Astrocyte (in vitro differentiated cells and primary cell): Measurements from ENCODE around the gene NOCT. TPM values are rescaled to one million over a fixed set of nuclear protein-coding genes. Genes with fewer than 3 reads are reported as not detected.

Source experiments
- DNase-seq: peaks from one replicate; pipeline ENCODE4 v3.0.0-alpha.2; 2010; ENCODE audit warnings: low read depth
- FAIRE-seq: peaks from 2 replicates; lab custom pipeline; 2011; peaks lifted over from hg19 to GRCh38; lab: Jason Lieb, UNC
- H2AFZ ChIP-seq: 2 replicates; pipeline ENCODE4 v1.6.0; 2012; ENCODE audit warnings: low read depth, low read length, inconsistent platforms
- H3K27ac ChIP-seq: 2 replicates; pipeline ENCODE4 v1.5.1; 2011; ENCODE audit warnings: low read depth, low read length, inconsistent platforms
- H3K27me3 ChIP-seq: 2 replicates; pipeline ENCODE4 v1.6.0; 2011; ENCODE audit warnings: low read length, inconsistent platforms; ENCODE audit not compliant: insufficient read depth
- H3K36me3 ChIP-seq: 2 replicates; pipeline ENCODE4 v1.5.1; 2011; ENCODE audit warnings: low read length, inconsistent platforms; ENCODE audit not compliant: insufficient read depth
- H3K4me1 ChIP-seq: 2 replicates; pipeline ENCODE4 v1.5.1; 2011; ENCODE audit warnings: low read length, inconsistent platforms; ENCODE audit not compliant: insufficient read depth
- H3K4me2 ChIP-seq: 2 replicates; pipeline ENCODE4 v1.6.0; 2012; ENCODE audit warnings: low read length, inconsistent platforms
- H3K4me3 ChIP-seq: 2 replicates; pipeline ENCODE4 v1.5.1; 2011; ENCODE audit warnings: low read depth, mild to moderate bottlenecking, low read length, inconsistent platforms; ENCODE audit not compliant: insufficient read depth
- H3K79me2 ChIP-seq: 2 replicates; pipeline ENCODE4 v1.6.0; 2012; ENCODE audit warnings: mild to moderate bottlenecking, low read length, inconsistent platforms; ENCODE audit not compliant: insufficient read depth
- H3K9ac ChIP-seq: 2 replicates; pipeline ENCODE4 v1.6.0; 2012; ENCODE audit warnings: mild to moderate bottlenecking, low read length, inconsistent platforms
- H3K9me3 ChIP-seq: 2 replicates; pipeline ENCODE4 v1.5.1; 2012; ENCODE audit warnings: low read depth, mild to moderate bottlenecking, low read length, inconsistent platforms; ENCODE audit not compliant: insufficient read depth
- H4K20me1 ChIP-seq: 2 replicates; pipeline ENCODE4 v1.6.0; 2012; ENCODE audit warnings: low read length, inconsistent platforms; ENCODE audit not compliant: insufficient read depth
- H3K27ac Mint-ChIP-seq: one replicate; pipeline ENCODE4 v1.8.0; 2021; ENCODE audit warnings: mild to moderate bottlenecking, mixed read lengths; ENCODE audit not compliant: unreplicated experiment
- H3K27me3 Mint-ChIP-seq: one replicate; pipeline ENCODE4 v1.8.0; 2021; ENCODE audit warnings: low read depth, mixed read lengths; ENCODE audit not compliant: unreplicated experiment
- H3K36me3 Mint-ChIP-seq: one replicate; pipeline ENCODE4 v1.8.0; 2021; ENCODE audit warnings: low read depth, mixed read lengths; ENCODE audit not compliant: unreplicated experiment
- H3K4me1 Mint-ChIP-seq: one replicate; pipeline ENCODE4 v1.8.0; 2021; ENCODE audit warnings: low read depth, mixed read lengths; ENCODE audit not compliant: unreplicated experiment
- H3K4me3 Mint-ChIP-seq: one replicate; pipeline ENCODE4 v1.8.0; 2021; ENCODE audit warnings: mild to moderate bottlenecking, moderate library complexity, mixed read lengths; ENCODE audit not compliant: unreplicated experiment
- H3K9me3 Mint-ChIP-seq: one replicate; pipeline ENCODE4 v1.8.0; 2021; ENCODE audit warnings: mild to moderate bottlenecking, mixed read lengths; ENCODE audit not compliant: unreplicated experiment
- EZH2 ChIP-seq: IDR thresholded peaks from 2 replicates; pipeline ENCODE4 v1.6.1; 2012; ENCODE audit warnings: mild to moderate bottlenecking, low read length, inconsistent platforms; ENCODE audit not compliant: insufficient read depth
- total RNA-seq: library from RNA; stranded (reverse); gene quantifications from 2 replicates; pipeline ENCODE4 v1.2.1, GENCODE V29; 2021
- TF ChIP-seq, protein P1 (sequence below): IDR thresholded peaks from 2 replicates; pipeline ENCODE4 v1.5.1; 2011; ENCODE audit warnings: low read depth, mild to moderate bottlenecking, inconsistent platforms, low read length, moderate library complexity; ENCODE audit not compliant: insufficient read depth

Gene NOCT
- total RNA-seq, 1 donor from 2014 or later: 73.6 TPM

DNA sequence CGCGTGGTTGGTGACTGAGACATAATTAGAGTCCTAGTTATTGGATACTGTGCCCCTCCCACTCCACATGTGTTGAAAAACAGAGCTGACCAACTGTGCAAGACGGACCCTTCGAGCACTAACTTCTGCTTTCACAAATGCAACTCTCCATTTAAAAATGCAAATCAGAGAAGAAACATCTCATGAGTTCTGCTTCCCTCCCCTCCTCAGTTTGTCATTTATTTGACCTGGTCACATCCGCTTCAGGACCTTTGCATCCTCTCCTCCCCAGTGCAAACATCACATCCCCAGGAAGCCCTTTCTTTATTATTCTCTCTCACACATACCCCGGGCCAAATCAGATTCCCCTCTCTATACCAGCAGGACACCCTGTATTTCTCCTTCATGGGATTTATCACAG is 38.1 kb upstream of the NOCT start:
- H3K4me1 ChIP-seq: no peaks in the 10 kb centered on the region
- H3K4me2 ChIP-seq: no peak overlapping the region
- H3K27ac Mint-ChIP-seq: no peak overlapping the region
- H3K9me3 ChIP-seq: no peaks in the 10 kb centered on the region
- DNase-seq (no peak), FAIRE-seq (no peak)
- H3K79me2 ChIP-seq: no peaks in the 10 kb centered on the region
- no peak overlapping the region for H3K27ac ChIP-seq
- H2AFZ ChIP-seq: no peak overlapping the region
- no peaks in the 10 kb centered on the region for H4K20me1 ChIP-seq
- H3K9ac ChIP-seq: no peak overlapping the region
- H3K36me3 ChIP-seq: no peaks in the 10 kb centered on the region
- no peaks in the 10 kb centered on the region for H3K27me3 ChIP-seq
- H3K4me3 Mint-ChIP-seq: no peak overlapping the region
- no peaks in the 10 kb centered on the region for H3K4me1 Mint-ChIP-seq
- H3K27me3 Mint-ChIP-seq: peaks cover 3% of the 10 kb centered on the region
- H3K36me3 Mint-ChIP-seq: no peaks in the 10 kb centered on the region
- no peaks in the 10 kb centered on the region for H3K9me3 Mint-ChIP-seq
- no peak overlapping the region for H3K4me3 ChIP-seq
- no peak for TF ChIP-seq EZH2
- TF ChIP-seq, protein P1, sequence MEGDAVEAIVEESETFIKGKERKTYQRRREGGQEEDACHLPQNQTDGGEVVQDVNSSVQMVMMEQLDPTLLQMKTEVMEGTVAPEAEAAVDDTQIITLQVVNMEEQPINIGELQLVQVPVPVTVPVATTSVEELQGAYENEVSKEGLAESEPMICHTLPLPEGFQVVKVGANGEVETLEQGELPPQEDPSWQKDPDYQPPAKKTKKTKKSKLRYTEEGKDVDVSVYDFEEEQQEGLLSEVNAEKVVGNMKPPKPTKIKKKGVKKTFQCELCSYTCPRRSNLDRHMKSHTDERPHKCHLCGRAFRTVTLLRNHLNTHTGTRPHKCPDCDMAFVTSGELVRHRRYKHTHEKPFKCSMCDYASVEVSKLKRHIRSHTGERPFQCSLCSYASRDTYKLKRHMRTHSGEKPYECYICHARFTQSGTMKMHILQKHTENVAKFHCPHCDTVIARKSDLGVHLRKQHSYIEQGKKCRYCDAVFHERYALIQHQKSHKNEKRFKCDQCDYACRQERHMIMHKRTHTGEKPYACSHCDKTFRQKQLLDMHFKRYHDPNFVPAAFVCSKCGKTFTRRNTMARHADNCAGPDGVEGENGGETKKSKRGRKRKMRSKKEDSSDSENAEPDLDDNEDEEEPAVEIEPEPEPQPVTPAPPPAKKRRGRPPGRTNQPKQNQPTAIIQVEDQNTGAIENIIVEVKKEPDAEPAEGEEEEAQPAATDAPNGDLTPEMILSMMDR: no peak

DNA sequence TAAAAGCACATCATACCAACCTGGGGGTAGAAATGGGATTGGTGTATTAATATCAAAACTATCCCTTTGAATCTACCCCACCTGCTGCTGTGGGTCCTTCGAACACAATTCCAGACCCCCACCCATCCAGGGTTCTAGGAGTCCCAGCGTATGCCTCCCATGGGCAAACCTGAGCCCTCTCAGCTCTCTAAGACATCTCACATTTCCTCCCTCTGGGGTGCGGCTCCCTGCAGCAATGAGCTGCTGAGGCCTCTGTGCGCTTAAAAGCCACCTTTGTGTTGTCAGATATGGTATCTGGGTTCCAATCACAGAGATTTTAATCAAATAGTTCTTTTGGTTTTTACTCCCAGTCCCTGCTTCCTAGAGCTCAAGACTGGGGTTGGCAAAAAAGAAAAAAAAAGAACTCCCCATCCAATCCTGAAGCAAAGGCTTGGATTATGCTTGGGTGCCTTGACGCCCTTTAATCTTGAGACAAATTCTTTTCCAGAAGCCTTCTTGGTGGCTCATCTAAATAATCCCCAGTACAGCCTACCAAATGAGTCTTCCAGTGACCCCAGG is 37.5 kb upstream of the NOCT start:
- Histone ChIP-seq H3K27ac (no peak overlapping the region), H3K4me3 (no peak overlapping the region), H3K27me3 (no peaks in the 10 kb centered on the region), H3K4me1 (no peaks in the 10 kb centered on the region), H4K20me1 (no peaks in the 10 kb centered on the region), H3K36me3 (no peaks in the 10 kb centered on the region), H3K4me2 (no peak overlapping the region), H3K9me3 (no peaks in the 10 kb centered on the region), H3K79me2 (no peaks in the 10 kb centered on the region), H2AFZ (no peak overlapping the region), H3K9ac (no peak overlapping the region)
- no peak for DNase-seq
- no peaks in the 10 kb centered on the region for H3K4me1 Mint-ChIP-seq
- no peak for TF ChIP-seq EZH2
- TF ChIP-seq, protein P1: no peak
- no peaks in the 10 kb centered on the region for H3K36me3 Mint-ChIP-seq
- peaks cover 3% of the 10 kb centered on the region for H3K27me3 Mint-ChIP-seq
- no peak overlapping the region for H3K27ac Mint-ChIP-seq
- no peak for FAIRE-seq
- no peak overlapping the region for H3K4me3 Mint-ChIP-seq
- H3K9me3 Mint-ChIP-seq: no peaks in the 10 kb centered on the region

DNA sequence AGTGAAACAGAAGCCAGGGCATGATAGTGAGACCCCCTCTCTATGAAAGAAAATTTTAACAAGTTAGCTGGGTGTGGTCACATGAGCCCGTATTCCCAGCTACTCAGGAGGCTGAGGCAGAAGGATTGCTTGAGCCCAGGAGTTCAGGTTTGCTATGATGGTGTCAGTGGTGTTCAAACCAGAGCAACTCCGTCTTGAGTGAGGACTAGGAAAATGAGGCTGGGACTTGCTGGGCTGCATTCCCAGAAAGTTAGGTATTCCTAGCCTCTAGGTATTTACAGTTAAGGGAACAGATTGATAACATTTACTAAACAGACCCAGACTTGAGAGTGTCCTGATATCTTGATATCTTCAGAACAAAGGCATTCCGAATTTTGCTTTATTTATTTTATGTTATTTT is 37.0 kb upstream of the NOCT start:
- Histone ChIP-seq H3K27me3 (no peaks in the 10 kb centered on the region), H3K4me2 (no peak overlapping the region), H3K36me3 (no peaks in the 10 kb centered on the region), H3K79me2 (no peaks in the 10 kb centered on the region), H3K4me3 (no peak overlapping the region), H3K9me3 (no peaks in the 10 kb centered on the region), H3K9ac (no peak overlapping the region), H2AFZ (no peak overlapping the region), H4K20me1 (no peaks in the 10 kb centered on the region), H3K4me1 (no peaks in the 10 kb centered on the region), H3K27ac (no peak overlapping the region)
- no peak overlapping the region for H3K4me3 Mint-ChIP-seq
- no peaks in the 10 kb centered on the region for H3K9me3 Mint-ChIP-seq
- DNase-seq (no peak), FAIRE-seq (no peak)
- peaks cover 3% of the 10 kb centered on the region for H3K27me3 Mint-ChIP-seq
- no peak for TF ChIP-seq EZH2
- TF ChIP-seq, protein P1: no peak
- no peaks in the 10 kb centered on the region for H3K36me3 Mint-ChIP-seq
- H3K27ac Mint-ChIP-seq: no peak overlapping the region
- no peaks in the 10 kb centered on the region for H3K4me1 Mint-ChIP-seq
